ENCODE data around the gene RASGRF1. TPM values are rescaled to one million over a fixed set of nuclear protein-coding genes. Genes with fewer than 3 reads are reported as not detected.
"Not testable (repeated sequence)": the region's sequence is repeated elsewhere in the genome, so short reads cannot be mapped to it uniquely, and the experiment has no call there.

The RASGRF1 gene
- total RNA-seq, 1 donor from 2014 or later: 0.07 TPM

- TF ChIP-seq, protein P1, sequence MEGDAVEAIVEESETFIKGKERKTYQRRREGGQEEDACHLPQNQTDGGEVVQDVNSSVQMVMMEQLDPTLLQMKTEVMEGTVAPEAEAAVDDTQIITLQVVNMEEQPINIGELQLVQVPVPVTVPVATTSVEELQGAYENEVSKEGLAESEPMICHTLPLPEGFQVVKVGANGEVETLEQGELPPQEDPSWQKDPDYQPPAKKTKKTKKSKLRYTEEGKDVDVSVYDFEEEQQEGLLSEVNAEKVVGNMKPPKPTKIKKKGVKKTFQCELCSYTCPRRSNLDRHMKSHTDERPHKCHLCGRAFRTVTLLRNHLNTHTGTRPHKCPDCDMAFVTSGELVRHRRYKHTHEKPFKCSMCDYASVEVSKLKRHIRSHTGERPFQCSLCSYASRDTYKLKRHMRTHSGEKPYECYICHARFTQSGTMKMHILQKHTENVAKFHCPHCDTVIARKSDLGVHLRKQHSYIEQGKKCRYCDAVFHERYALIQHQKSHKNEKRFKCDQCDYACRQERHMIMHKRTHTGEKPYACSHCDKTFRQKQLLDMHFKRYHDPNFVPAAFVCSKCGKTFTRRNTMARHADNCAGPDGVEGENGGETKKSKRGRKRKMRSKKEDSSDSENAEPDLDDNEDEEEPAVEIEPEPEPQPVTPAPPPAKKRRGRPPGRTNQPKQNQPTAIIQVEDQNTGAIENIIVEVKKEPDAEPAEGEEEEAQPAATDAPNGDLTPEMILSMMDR (IDR thresholded peaks at IDR 0.05; ENCODE audit: unreplicated experiment): no peak
- Mint-ChIP-seq H3K4me1 (no peaks in the 10 kb centered on the region), H3K27me3 (ENCODE audit: low read depth) (peaks cover 35% of the 10 kb centered on the region), H3K4me3 (no peak overlapping the region), H3K36me3 (no peaks in the 10 kb centered on the region), H3K27ac (no peak overlapping the region), H3K9me3 (no peaks in the 10 kb centered on the region)
- DNase-seq (ENCODE audit: low spot score in 2 of 2, unreplicated experiment in 2 of 2): no peak
Observed at GRCh38 chr15:79121571-79121970, 31.0 kb upstream of the RASGRF1 start.

DNA sequence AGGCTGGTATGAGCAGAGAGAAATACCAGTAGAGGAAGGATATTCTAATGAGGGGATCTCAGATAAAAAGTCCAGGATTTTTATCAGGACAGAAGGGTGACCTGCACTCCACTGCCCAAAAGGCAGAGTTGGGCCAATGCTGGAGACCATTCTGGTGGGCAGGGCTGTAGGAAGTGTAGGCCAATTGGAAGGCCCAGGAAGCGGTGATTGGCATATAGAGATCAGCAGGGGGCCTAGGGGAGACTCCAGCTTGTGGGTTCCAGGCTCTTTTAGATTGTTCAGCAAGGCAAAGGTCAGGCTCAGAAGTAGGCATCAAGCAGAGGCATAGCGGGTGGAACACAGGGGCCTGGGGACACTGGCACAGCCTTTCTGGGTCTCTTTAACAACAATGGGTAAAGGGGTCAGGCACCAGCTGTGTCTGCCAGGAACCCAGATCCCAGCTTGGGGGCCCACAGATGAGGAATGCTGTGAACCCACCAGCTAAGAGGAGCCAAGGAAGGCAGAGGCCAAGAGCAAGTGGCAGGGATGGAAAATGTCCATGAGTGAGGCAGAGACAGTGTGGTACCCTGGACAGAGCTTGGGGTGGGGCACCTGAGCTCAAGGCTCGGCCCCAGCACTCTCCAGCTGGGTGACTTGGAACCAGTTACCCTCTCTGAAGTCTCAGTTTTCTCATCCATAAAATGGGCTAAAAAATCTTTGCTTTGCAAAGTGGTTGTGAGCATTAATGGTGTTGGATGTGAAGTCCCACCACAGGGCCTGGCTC is 27.0 kb upstream of the RASGRF1 start:
- TF ChIP-seq, protein P1 (IDR thresholded peaks at IDR 0.05; ENCODE audit: unreplicated experiment): no peak
- no peak for DNase-seq (ENCODE audit: low spot score in 2 of 2, unreplicated experiment in 2 of 2)
- Mint-ChIP-seq H3K4me3 (no peak overlapping the region), H3K36me3 (no peaks in the 10 kb centered on the region), H3K9me3 (no peaks in the 10 kb centered on the region), H3K4me1 (no peaks in the 10 kb centered on the region), H3K27ac (no peak overlapping the region), H3K27me3 (ENCODE audit: low read depth) (peaks cover 43% of the 10 kb centered on the region)

GRCh38 chr15:79116771-79117170 is 26.2 kb upstream of the RASGRF1 start:
- Mint-ChIP-seq H3K4me3 (no peak overlapping the region), H3K27ac (no peak overlapping the region), H3K36me3 (no peaks in the 10 kb centered on the region), H3K9me3 (no peaks in the 10 kb centered on the region), H3K4me1 (no peaks in the 10 kb centered on the region), H3K27me3 (ENCODE audit: low read depth) (peaks cover 46% of the 10 kb centered on the region)
- TF ChIP-seq, protein P1 (IDR thresholded peaks at IDR 0.05; ENCODE audit: unreplicated experiment): no peak
- DNase-seq (ENCODE audit: low spot score in 2 of 2, unreplicated experiment in 2 of 2): no peak

DNA sequence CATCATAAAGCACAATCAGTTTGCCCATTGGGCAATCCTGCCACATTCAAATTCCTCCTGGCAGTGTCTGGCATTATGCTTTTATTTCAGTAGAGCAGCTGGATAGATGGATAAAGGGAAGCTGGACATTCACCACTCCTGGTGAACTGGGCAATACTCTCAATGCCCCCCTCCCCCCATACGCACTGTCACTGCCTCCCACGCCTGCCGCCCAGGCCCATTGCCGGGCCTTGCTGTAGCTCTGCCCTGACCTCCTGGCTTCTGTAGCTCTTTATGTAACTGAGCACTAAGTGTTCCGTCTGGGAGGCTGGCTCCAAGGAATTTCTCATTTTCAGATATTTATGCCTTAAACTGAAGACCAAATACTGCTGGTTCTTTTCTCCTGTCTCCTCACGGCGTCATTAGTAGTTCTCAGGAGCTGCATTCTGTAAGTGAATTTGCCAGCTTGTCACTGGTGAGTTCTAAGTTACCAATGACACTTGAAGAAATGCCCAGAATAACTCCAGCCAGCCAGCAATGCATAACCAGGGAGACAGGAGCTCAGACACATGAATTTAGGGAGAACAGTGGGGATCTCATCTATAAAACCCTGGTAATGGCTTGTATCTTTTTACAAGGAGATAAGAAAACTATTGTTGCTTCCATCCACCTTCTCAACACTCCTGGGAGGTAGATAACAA is 25.5 kb upstream of the RASGRF1 start:
- no peaks in the 10 kb centered on the region for H3K36me3 Mint-ChIP-seq
- TF ChIP-seq, protein P1 (IDR thresholded peaks at IDR 0.05; ENCODE audit: unreplicated experiment): no peak
- H3K27ac Mint-ChIP-seq: no peak overlapping the region
- H3K9me3 Mint-ChIP-seq: no peaks in the 10 kb centered on the region
- peaks cover 44% of the 10 kb centered on the region for H3K27me3 Mint-ChIP-seq (ENCODE audit: low read depth)
- no peaks in the 10 kb centered on the region for H3K4me1 Mint-ChIP-seq
- no peak for DNase-seq (ENCODE audit: low spot score in 2 of 2, unreplicated experiment in 2 of 2)
- H3K4me3 Mint-ChIP-seq: no peak overlapping the region

DNA sequence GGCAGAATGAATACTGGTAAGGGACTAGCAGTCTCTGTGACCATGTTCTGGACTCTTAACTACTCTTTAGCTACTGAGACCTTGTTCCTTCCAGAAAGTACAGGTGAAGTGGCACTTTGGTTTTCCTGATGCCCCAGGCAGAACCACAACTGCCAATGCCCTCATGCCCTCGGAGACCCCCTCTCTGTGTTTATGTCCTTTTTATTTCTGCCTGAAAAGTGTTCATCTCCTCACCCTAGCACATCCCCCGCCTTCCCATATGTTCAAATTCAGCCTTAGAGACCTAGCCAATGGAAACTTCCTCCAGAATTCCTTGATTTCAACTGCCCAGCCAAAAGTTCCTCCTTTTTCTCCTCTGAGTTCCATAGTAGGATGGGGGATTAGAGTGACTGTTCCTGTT is 23.3 kb upstream of the RASGRF1 start:
- Mint-ChIP-seq H3K4me1 (no peaks in the 10 kb centered on the region), H3K36me3 (no peaks in the 10 kb centered on the region), H3K9me3 (peaks cover 8% of the 10 kb centered on the region), H3K27ac (no peak overlapping the region), H3K4me3 (no peak overlapping the region), H3K27me3 (ENCODE audit: low read depth) (peaks cover 55% of the 10 kb centered on the region)
- no peak for DNase-seq (ENCODE audit: low spot score in 2 of 2, unreplicated experiment in 2 of 2)
- TF ChIP-seq, protein P1 (IDR thresholded peaks at IDR 0.05; ENCODE audit: unreplicated experiment): no peak

GRCh38 chr15:79111404-79111803 is 20.8 kb upstream of the RASGRF1 start:
- not testable (repeated sequence) for DNase-seq (ENCODE audit: low spot score in 2 of 2, unreplicated experiment in 2 of 2); H3K4me3 Mint-ChIP-seq; H3K27ac Mint-ChIP-seq; H3K36me3 Mint-ChIP-seq; H3K9me3 Mint-ChIP-seq; H3K4me1 Mint-ChIP-seq
- peaks cover 64% of the 10 kb centered on the region for H3K27me3 Mint-ChIP-seq (ENCODE audit: low read depth)

Data from mesothelial cell of epicardium (in vitro differentiated cells).